H9 (cell line): ENCODE data around the gene MIGA2. TPM values are rescaled to one million over a fixed set of nuclear protein-coding genes. Genes with fewer than 3 reads are reported as not detected.

Experiments
- DNase-seq: peaks from one replicate; pipeline ENCODE4 v3.0.0-alpha.2; 2017
- H2AFZ ChIP-seq: one replicate; pipeline ENCODE4 v1.6.1; 2013; ENCODE audit warnings: mild to moderate bottlenecking, low read length, control low read depth, moderate library complexity
- H2AK5ac ChIP-seq: 2 replicates; pipeline ENCODE4 v1.6.1; 2013; ENCODE audit warnings: low read length, control low read depth, mixed read lengths; ENCODE audit not compliant: insufficient read length
- H2BK120ac ChIP-seq: one replicate; pipeline ENCODE4 v1.6.1; 2013; ENCODE audit warnings: low read depth, mild to moderate bottlenecking, low read length, control low read depth, inconsistent platforms; ENCODE audit not compliant: poor library complexity, severe bottlenecking
- H2BK12ac ChIP-seq: 2 replicates; pipeline ENCODE4 v1.6.1; 2013; ENCODE audit warnings: low read length, control low read depth, mixed read lengths, low read depth; ENCODE audit not compliant: insufficient read length
- H2BK15ac ChIP-seq: 2 replicates; pipeline ENCODE4 v1.6.1; 2013; ENCODE audit warnings: low read depth, low read length, control low read depth
- H2BK20ac ChIP-seq: one replicate; pipeline ENCODE4 v1.6.1; 2013; ENCODE audit warnings: low read depth, mild to moderate bottlenecking, low read length, control low read depth, inconsistent platforms; ENCODE audit not compliant: poor library complexity, severe bottlenecking
- H2BK5ac ChIP-seq: 2 replicates; pipeline ENCODE4 v1.6.1; 2013; ENCODE audit warnings: low read length, control low read depth, mixed read lengths; ENCODE audit not compliant: insufficient read length
- H3K14ac ChIP-seq: 2 replicates; pipeline ENCODE4 v1.6.1; 2013; ENCODE audit warnings: low read length, control low read depth; ENCODE audit not compliant: insufficient read depth
- H3K18ac ChIP-seq: 2 replicates; pipeline ENCODE4 v1.6.1; 2013; ENCODE audit warnings: low read depth, mild to moderate bottlenecking, mixed read lengths, low read length, control low read depth; ENCODE audit not compliant: insufficient read length
- H3K23ac ChIP-seq: 2 replicates; pipeline ENCODE4 v1.6.1; 2013; ENCODE audit warnings: low read length, control low read depth, mixed read lengths, low read depth; ENCODE audit not compliant: insufficient read length
- H3K23me2 ChIP-seq: 2 replicates; pipeline ENCODE4 v1.6.1; 2013; ENCODE audit warnings: low read depth, mild to moderate bottlenecking, mixed read lengths, low read length, control low read depth; ENCODE audit not compliant: insufficient read length, poor library complexity, severe bottlenecking
- H3K27ac ChIP-seq: 2 replicates; pipeline ENCODE4 v1.5.1; 2013; ENCODE audit warnings: low read length, control low read depth, mixed read lengths, low read depth; ENCODE audit not compliant: insufficient read length
- H3K27me3 ChIP-seq: 2 replicates; pipeline ENCODE4 v1.6.1; 2013; ENCODE audit warnings: low read length, control low read depth, inconsistent platforms; ENCODE audit not compliant: insufficient read depth
- H3K4ac ChIP-seq: 2 replicates; pipeline ENCODE4 v1.6.1; 2013; ENCODE audit warnings: low read depth, mild to moderate bottlenecking, control low read depth, inconsistent platforms, low read length, moderate library complexity
- H3K4me1 ChIP-seq: 2 replicates; pipeline ENCODE4 v1.6.1; 2013; ENCODE audit warnings: low read length, control low read depth, inconsistent platforms; ENCODE audit not compliant: insufficient read depth
- H3K4me2 ChIP-seq: 2 replicates; pipeline ENCODE4 v1.6.1; 2013; ENCODE audit warnings: low read length, control low read depth, mixed read lengths; ENCODE audit not compliant: insufficient read length, insufficient read depth
- H3K56ac ChIP-seq: 2 replicates; pipeline ENCODE4 v1.6.1; 2013; ENCODE audit warnings: low read depth, mild to moderate bottlenecking, mixed read lengths, low read length, control low read depth; ENCODE audit not compliant: insufficient read length
- H3K79me1 ChIP-seq: 2 replicates; pipeline ENCODE4 v1.6.1; 2013; ENCODE audit warnings: low read depth, mild to moderate bottlenecking, moderate library complexity, low read length, control low read depth, inconsistent platforms; ENCODE audit not compliant: insufficient read depth, poor library complexity, severe bottlenecking
- H3K79me2 ChIP-seq: 2 replicates; pipeline ENCODE4 v1.6.1; 2013; ENCODE audit warnings: low read length, control low read depth, inconsistent platforms; ENCODE audit not compliant: insufficient read depth
- H3K9ac ChIP-seq: 2 replicates; pipeline ENCODE4 v1.6.1; 2013; ENCODE audit warnings: low read length, control low read depth, mixed read lengths; ENCODE audit not compliant: insufficient read length; ENCODE audit errors: extremely low read depth
- H3K9me3 ChIP-seq: one replicate; pipeline ENCODE4 v1.6.1; 2013; ENCODE audit warnings: low read depth, low read length, inconsistent platforms; ENCODE audit not compliant: control insufficient read depth
- H3T11ph ChIP-seq: one replicate; pipeline ENCODE4 v1.6.1; 2013; ENCODE audit warnings: mild to moderate bottlenecking, low read length, control low read depth, inconsistent platforms
- H4K20me1 ChIP-seq: one replicate; pipeline ENCODE4 v1.6.1; 2013; ENCODE audit not compliant: control insufficient read depth, insufficient read length, insufficient read depth
- H4K5ac ChIP-seq: 2 replicates; pipeline ENCODE4 v1.6.1; 2013; ENCODE audit warnings: low read depth, mild to moderate bottlenecking, mixed read lengths, low read length, control low read depth; ENCODE audit not compliant: insufficient read length
- H4K8ac ChIP-seq: replicated peaks from 2 replicates; pipeline ENCODE4 v1.6.1; 2013; ENCODE audit warnings: low read length, control low read depth, mixed read lengths, low read depth; ENCODE audit not compliant: insufficient read length
- H4K91ac ChIP-seq: 2 replicates; pipeline ENCODE4 v1.6.1; 2013; ENCODE audit warnings: low read depth, mild to moderate bottlenecking, moderate library complexity, mixed read lengths, low read length, control low read depth; ENCODE audit not compliant: insufficient read length
- H3K27ac Mint-ChIP-seq, 3 experiments: 2 replicates in 2 of 3; 3 replicates in 1 of 3; pipeline ENCODE4 v1.8.0; 2020 to 2021; ENCODE audit warnings: mixed read lengths in 3 of 3, mild to moderate bottlenecking in 1 of 3, moderate library complexity in 1 of 3
- H3K27me3 Mint-ChIP-seq: 2 replicates; pipeline ENCODE4 v1.8.0; 2021; ENCODE audit warnings: low read depth, mild to moderate bottlenecking, moderate library complexity, mixed read lengths
- H3K36me3 Mint-ChIP-seq, 3 experiments: 2 replicates in 2 of 3; 3 replicates in 1 of 3; pipeline ENCODE4 v1.8.0; 2020 to 2021; ENCODE audit warnings: low read depth in 3 of 3, mixed read lengths in 3 of 3; ENCODE audit not compliant: insufficient read depth in 1 of 3
- H3K4me1 Mint-ChIP-seq, 2 experiments: 2 replicates each; pipeline ENCODE4 v1.8.0; 2020; ENCODE audit warnings: mixed read lengths in 2 of 2
- H3K4me3 Mint-ChIP-seq, 2 experiments: 2 replicates in 1 of 2; 3 replicates in 1 of 2; pipeline ENCODE4 v1.8.0; 2020 to 2021; ENCODE audit warnings: mild to moderate bottlenecking in 2 of 2, mixed read lengths in 2 of 2, moderate library complexity in 1 of 2
- H3K9me3 Mint-ChIP-seq, 2 experiments: 2 replicates in 1 of 2; 3 replicates in 1 of 2; pipeline ENCODE4 v1.8.0; 2020; ENCODE audit warnings: mild to moderate bottlenecking in 2 of 2, mixed read lengths in 2 of 2, moderate library complexity in 1 of 2
- CTCF ChIP-seq: fragments of 200-600 bp; sonication (generic); conservative IDR thresholded peaks from 3 replicates; pipeline ENCODE4 v1.8.0; 2021; ENCODE audit warnings: antibody characterized with exemption, mild to moderate bottlenecking
- WGBS: extraction: QIAGEN DNeasy Blood & Tissue Kit; methylation state at CpG from one replicate; pipeline ENCODE4 v1.1.7; 2013; ENCODE audit warnings: missing lambda C conversion rate, low lambda C conversion rate, mixed read lengths; ENCODE audit not compliant: insufficient read length; ENCODE audit errors: extremely low coverage; 5-methylcytosine and 5-hydroxymethylcytosine counted together
- total RNA-seq: library from RNA; stranded (reverse); gene quantifications from 2 replicates; pipeline ENCODE4 v1.2.1, GENCODE V29; 2021

Gene MIGA2
- total RNA-seq, 1 experiment from 2014 or later = 37.8 TPM

- Histone ChIP-seq H3K4ac (no peak overlapping the region), H2BK120ac (no peak overlapping the region), H3K79me2 (peaks cover 2% of the 10 kb centered on the region; the same call in 1 of the 2 replicates), H3T11ph (no peak overlapping the region), H4K8ac (no peak overlapping the region), H4K20me1 (no peaks in the 10 kb centered on the region), H2BK15ac (no peak overlapping the region), H3K4me1 (no peaks in the 10 kb centered on the region; the same call in 1 of the 2 replicates), H2BK20ac (no peak overlapping the region), H3K23me2 (peaks cover 10% of the 10 kb centered on the region), H2AFZ (no peak overlapping the region), H3K9ac (no peak overlapping the region), H3K79me1 (peaks cover 2% of the 10 kb centered on the region), H2BK12ac (no peak overlapping the region), H3K56ac (no peak overlapping the region), H4K91ac (no peak overlapping the region), H3K4me2 (no peak overlapping the region), H3K23ac (no peak overlapping the region), H2AK5ac (no peak overlapping the region), H3K9me3 (no peaks in the 10 kb centered on the region), H3K27me3 (no peaks in the 10 kb centered on the region), H4K5ac (no peak overlapping the region), H3K18ac (no peak overlapping the region), H3K14ac (no peak overlapping the region), H3K27ac (no peak overlapping the region), H2BK5ac (no peak overlapping the region)
- Mint-ChIP-seq H3K27ac (peak overlapping the region in 1 of 3 experiments; percentile 90; a peak in 2 of 7 replicates), H3K27me3 (peaks cover 3% of the 10 kb centered on the region; the same call in 1 of the 2 replicates), H3K4me3 (no peak overlapping the region), H3K4me1 (peaks cover 10 to 22% of the 10 kb centered on the region in 2 experiments), H3K36me3 (no peaks in the 10 kb centered on the region; a peak in 1 of 7 replicates), H3K9me3 (no peaks in the 10 kb centered on the region)
- no CpG with 5 or more reads among the region's 11 CpGs for WGBS
- DNase-seq = no peak
- no peak for TF ChIP-seq CTCF
Measured at GRCh38 chr9:129076640-129077037, 40.2 kb downstream of the MIGA2 start.
